HG02678 (cell line): Measurements from ENCODE around the gene ZNF638.
A peak's percentile ranks its signal among the peaks of the same experiment; 100 is the strongest.
"Not testable (repeated sequence)": the region's sequence is repeated elsewhere in the genome, so short reads cannot be mapped to it uniquely, and the experiment has no call there.

Experiments used
- ATAC-seq: cut with Tn5 transposase; IDR thresholded peaks from one replicate; pipeline ENCODE4 v1.9.1; 2021; ENCODE audit warnings: mild to moderate bottlenecking, moderate library complexity; ENCODE audit not compliant: unreplicated experiment

Gene ZNF638, protein sequence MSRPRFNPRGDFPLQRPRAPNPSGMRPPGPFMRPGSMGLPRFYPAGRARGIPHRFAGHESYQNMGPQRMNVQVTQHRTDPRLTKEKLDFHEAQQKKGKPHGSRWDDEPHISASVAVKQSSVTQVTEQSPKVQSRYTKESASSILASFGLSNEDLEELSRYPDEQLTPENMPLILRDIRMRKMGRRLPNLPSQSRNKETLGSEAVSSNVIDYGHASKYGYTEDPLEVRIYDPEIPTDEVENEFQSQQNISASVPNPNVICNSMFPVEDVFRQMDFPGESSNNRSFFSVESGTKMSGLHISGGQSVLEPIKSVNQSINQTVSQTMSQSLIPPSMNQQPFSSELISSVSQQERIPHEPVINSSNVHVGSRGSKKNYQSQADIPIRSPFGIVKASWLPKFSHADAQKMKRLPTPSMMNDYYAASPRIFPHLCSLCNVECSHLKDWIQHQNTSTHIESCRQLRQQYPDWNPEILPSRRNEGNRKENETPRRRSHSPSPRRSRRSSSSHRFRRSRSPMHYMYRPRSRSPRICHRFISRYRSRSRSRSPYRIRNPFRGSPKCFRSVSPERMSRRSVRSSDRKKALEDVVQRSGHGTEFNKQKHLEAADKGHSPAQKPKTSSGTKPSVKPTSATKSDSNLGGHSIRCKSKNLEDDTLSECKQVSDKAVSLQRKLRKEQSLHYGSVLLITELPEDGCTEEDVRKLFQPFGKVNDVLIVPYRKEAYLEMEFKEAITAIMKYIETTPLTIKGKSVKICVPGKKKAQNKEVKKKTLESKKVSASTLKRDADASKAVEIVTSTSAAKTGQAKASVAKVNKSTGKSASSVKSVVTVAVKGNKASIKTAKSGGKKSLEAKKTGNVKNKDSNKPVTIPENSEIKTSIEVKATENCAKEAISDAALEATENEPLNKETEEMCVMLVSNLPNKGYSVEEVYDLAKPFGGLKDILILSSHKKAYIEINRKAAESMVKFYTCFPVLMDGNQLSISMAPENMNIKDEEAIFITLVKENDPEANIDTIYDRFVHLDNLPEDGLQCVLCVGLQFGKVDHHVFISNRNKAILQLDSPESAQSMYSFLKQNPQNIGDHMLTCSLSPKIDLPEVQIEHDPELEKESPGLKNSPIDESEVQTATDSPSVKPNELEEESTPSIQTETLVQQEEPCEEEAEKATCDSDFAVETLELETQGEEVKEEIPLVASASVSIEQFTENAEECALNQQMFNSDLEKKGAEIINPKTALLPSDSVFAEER (N-terminal part only)

DNA sequence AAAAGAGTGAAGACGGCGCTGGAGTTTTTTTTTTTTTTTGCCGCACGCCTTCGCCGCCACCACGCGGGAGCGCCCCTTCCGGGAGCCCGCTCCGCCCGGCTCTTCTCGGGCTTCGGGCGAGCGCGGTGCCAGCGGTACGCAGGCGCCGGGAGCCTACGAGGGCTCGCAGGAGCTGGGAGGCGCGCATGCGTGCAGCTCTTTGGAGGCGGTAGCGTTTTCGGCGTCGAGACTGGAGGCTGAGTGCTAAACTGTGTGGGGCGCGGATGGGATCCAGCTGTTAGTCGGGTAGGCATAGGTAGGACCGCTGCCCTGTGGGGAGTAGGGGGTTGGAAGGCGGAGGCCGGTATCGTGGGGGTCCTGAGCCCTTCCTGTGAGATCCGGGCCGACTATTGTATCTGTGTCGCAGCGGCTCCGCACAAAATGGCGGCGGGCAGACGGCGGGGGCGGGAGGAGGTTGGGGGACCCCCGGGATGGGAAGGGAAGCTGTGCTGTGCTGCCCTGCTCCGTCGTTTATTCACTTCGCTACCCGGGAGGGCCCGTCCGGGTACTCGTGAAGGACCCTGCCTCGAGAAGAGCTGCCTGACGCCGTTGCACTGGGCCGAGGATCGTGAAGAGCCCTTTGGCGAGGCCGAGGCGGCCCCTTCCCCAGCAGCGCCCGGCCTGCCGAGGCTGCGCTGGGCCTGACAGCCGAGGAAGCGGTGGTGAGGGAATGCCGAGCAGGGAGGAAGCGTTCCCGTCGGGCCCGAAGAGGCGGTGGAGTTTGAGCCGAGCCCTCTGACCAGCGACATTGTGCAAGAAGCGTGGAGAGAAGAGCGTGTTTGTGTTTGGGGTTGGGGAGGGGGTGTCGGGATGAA is at the start of gene ZNF638:
Gene ZNF638 (plus strand): TSS at position 202 of the 854 bp plus-strand sequence. CDS start 17,173 bp downstream, outside the sequence.
- peak; percentile 97 for ATAC-seq

DNA sequence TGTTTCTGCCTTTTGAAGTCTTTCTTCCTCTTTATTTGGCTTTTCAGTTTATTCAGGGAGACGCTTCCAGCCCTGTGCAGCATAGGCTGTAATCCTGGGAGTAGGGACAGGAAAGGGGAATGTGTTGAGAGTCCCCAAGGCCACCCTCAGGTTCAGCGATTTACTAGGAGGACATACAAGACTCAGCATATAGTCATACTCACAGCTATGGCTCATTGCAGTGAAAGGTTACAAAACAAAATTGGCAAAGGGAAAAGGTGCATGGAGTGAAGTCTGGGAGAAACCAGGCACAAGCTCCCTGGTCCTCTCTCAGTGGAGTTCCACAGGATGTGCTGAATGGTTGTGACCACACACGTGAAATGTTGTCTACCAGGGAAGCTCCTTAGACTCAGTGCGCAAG is 49.6 kb upstream of the ZNF638 start:
- ATAC-seq = no peak

DNA sequence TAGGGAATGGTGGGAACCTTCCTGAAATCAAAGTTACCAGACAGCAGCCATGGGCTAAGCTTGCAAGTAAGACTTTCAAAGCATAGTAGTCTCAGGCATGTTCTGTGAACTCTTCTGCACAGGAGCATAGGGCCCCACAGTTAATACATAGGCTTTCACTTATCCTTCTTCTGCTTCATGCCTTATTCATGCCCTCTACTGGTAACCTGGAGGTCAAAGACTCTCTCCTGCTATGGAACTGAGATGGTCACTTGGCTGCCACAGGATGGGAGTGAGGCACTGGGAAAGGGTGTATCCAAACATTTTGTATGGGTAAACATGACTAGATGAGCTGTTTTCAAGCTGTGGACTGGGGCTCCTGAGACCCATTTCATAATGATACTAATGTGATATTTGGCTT is 49.1 kb upstream of the ZNF638 start:
- no peak for ATAC-seq

DNA sequence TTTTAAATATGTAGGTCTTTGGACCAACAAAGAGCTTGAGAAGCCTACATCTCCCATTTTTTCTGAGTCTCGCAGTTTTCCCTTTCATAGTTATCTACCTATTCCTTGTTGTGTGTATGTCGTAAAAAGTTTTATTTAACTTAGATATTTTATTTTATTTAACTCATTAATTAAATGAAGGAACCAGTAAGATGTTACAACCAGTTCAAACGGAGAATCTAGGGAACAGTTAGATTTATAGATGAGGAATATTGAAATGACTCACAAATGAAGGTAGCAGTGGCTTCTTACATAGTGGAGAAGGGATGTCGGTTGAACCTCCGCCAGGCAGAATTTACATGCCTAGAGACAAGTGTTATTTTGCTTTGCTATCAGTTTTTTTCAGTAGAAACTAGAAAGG is 48.5 kb upstream of the ZNF638 start:
- ATAC-seq = no peak

DNA sequence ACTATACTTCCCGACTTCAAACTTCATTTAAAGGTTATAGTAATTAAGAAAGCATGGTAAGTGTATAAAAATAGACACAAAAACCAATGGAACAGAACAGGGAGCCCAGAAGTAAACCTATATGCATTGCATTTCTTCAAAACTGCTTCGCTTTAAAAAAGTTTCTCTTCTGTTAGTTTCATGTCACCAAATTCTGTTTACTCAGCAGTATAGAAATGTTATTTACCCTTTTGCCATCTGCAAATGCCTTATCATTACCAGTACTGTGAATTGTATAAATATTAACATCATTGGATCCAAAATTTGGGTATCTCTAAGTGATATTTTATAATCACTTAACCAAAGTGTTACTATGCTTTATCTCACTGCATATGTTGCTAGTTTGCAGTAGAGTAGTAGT is 45.9 kb upstream of the ZNF638 start:
- no peak for ATAC-seq

DNA sequence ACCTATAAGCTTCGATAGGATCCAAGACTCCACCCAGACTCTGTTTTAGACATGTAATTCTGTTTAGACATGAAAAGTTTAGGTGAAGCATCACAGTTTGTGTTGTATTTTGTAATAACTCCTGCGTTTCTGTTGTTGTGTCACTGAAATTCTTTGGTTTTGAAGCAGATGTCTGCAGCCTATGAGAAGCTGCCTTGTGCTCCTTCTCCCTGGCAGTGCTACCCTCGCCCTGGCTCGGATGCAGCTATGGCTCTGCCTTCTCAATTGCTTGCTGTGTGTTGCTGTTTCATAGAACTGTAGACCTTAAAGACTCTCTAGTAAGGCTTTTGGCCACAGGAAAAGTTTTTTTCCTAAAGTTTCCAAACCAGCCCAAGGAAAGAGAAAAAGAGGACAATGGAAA is 40.2 kb upstream of the ZNF638 start:
- no peak for ATAC-seq

DNA sequence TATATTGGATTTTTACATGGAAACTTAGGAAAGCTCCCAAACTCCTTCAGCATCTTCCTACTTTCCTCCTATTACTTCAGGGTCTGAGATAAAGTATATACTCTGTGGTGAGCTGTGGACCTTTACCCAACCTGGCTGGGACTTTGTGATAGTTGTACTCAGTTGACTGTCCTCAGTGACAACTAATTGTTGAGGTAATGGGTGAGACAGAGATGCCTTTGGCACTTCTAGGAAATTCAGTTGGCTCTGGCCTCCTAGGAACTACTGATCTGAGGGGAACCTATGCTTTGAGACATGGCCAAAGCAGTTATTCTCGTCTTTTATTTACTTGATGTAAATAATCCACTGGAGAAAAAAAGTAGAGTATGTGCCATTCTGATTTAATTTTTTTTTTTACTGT is 39.4 kb upstream of the ZNF638 start:
- no peak for ATAC-seq

DNA sequence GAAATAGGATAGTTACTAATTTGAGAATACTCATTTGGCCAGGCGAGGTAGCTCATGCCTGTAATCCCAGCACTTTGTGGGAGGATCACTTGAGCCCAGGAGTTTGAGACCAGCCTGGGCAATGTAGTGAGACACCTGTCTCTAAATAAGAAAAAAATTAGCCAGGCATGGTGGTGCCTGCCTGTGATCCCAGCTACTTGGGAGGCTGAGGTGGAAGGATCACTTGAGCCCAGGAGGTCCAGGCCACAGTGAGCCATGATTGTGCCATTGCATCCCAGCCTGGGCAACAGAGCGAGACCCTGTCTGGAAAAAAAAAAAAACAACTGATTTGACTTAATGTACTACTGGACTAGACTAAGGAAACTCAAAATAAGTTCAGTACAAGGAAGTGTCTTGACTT is 32.7 kb upstream of the ZNF638 start:
- ATAC-seq = no peak

DNA sequence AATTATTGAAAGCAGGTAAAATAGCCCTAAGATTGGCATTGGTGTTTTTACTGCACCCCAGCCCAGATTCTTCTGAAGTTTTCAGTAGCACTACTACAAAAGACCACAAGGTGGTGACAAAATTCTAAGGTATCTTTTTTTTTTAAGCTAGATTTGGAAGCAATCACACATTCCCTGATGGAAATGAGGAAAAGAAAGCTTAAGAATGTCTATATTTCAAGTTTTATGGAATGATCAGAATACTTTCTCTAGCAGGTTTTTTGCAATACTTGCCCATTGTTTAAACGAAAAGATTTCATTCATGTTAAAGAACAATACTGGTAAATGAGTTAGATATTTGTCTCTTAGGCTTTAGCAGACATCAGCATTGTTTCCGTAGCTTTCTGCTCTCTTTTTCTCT is 32.1 kb upstream of the ZNF638 start:
- no peak for ATAC-seq

DNA sequence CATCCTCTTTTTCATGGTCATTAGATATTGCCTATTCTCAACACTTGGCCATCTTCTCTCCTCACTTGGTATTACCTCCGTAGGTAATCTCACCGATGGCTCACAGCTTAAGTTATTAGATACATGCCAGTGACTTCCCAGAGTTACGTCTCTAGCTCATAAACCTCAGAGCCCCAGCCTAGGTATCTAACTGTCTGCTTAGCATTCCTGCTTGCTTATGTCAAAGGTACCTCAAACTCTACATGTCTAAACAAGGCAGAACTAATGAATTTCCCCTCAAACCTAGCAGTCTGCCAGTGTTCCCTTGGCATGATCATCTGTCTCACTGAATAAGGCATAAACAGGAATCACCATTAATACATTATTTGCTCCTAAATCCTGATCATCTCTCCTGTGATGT is 27.7 kb upstream of the ZNF638 start:
- no peak for ATAC-seq

DNA sequence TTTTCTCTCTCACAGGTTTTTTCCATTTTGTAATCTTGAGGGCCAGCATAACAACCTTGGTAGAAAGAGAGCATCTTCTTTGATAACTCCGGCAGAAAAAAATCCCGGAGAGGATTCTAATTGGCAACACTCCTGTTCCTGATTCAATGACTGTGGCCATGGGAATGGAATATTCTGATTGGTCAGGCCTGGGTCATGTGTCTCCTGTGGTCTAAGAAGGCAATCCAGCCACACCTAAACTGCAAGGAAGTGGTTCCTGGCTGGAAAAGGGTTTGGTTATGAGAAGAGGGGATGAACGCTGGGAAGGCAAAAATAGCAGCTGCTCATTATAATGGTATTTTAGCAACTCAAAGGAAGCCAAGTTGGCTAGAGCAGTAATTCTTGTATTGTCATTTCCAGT is 24.8 kb upstream of the ZNF638 start:
- no peak for ATAC-seq

DNA sequence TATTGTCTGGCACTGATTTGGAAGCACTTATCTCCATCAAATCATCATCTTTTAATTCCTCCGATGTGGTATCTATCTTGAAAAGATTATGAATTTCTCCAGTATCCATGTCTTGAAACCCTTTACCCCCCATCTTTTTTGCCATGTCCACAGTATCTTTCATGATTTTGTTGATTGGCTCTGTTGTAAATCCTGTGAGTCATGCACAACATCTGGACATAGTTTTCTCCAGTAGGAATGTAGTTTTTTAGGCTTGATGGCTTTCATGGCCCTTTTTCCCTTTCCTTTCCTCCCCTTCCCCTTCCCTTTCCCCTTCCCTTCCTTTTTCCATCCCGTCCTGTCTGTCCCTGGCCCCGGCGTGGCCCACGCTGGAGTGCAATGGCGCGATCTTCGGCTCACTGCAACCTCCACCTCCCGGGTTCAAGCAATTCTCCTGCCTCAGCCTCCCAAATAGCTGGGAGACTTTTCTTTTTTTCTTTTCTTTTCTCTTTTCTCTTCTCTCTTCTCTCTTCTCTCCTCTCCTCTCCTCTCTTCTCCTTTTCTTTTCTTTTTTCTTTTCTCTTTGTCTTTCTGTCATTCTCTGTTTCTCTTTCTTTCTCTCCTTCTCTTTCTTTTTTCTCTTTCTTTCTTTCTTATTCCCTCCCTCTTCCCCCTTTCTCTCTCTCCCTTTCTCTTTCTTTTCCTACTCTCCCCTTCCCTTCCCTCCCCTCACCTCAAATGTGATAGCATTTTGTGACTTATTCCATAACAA is 18.4 kb upstream of the ZNF638 start:
- no peak for ATAC-seq

DNA sequence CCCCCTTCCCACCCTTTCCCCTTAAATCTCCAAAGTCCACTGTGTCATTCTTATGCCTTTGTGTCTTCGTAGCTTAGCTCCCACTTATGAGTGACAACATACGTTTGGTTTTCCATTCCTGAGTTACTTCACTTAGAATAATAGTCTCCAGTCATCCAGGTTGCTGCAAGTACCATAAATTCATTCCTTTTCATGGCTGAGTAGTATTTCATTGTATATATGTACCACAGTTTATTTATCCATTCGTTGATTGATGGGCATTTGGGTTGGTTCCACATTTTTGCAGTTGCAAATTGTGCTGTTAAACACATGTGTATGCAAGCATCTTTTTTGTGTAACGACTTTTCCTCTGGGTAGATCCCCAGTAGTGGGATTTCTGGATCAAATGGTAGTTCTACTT is 14.5 kb upstream of the ZNF638 start:
- ATAC-seq = no peak

DNA sequence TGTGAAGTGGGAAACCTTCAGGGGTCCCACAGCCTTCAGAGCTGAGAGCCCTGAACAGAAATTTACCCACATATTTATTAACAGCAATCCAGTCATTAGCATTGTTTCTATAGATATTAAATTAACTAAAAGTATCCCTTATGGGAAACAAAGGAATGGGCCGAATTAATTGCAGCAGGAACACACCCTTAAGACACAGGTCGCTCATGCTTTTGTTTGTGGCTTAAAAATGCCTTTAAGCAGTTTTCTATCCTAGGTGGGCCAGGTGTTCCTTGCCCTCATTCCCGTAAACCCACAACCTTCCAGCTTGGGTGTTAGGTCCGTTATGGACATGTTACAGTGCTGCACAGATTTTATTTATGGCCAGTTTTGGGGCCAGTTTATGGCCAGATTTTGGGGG is 13.7 kb upstream of the ZNF638 start:
- not testable (repeated sequence) for ATAC-seq

DNA sequence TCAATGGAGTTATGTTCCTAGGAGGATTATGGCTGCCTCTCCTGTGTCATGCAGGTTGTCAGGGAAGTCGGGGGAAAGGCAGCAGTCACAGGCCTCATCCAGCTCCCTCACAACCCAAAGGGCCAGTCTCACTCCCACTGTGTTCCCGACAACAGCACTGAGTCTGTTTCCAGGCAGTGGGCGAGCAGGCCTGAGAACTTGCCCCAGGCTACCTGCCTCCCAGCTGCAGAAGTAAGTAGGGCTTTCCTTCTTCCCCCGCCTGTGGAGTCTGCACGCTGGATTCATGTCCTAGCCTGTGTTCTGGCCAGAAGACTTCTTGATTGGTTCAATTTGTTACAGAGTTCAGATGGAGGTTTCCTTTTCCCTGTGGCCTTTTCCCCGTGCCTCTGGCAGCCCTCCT is 8.2 kb upstream of the ZNF638 start:
- ATAC-seq = no peak

DNA sequence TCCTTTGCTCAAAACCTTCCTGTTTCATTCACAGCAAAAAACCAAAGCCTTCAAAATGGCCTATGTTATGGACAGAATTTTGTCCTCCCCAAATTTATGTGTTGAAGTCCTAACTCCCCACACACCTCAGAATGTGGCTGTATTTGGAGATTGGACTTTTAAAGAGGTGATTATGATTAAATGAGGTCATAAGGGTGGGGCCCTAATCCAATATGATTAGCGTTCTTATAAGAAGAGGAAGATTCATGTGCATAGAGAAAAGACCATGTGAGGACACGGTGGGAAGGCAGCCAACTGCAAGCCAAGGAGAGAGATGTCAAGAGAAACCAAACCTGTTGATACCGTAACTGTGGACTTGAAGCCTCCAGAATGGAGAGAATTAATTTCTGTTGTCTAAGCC is 4.6 kb upstream of the ZNF638 start:
- ATAC-seq = no peak

DNA sequence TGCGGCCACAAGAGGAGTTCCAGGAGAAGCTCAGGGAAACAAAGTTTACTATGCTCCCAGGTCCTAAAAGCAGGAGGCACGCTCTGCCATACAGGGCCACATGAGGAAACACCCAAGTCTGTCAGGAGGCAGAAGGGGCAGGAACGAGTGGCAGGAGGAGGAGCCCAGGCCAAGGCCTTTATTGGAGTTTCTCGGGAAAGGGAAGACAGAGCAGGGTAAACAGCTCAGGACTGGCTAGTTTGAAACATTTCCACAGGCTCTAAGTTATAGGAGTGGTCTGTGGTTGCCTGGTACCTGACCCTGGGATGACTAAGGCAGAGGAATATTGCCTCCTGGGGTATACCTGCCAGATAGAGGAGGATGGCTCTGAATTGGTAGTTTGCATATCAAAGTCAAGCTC is 3.7 kb upstream of the ZNF638 start:
- ATAC-seq = no peak

DNA sequence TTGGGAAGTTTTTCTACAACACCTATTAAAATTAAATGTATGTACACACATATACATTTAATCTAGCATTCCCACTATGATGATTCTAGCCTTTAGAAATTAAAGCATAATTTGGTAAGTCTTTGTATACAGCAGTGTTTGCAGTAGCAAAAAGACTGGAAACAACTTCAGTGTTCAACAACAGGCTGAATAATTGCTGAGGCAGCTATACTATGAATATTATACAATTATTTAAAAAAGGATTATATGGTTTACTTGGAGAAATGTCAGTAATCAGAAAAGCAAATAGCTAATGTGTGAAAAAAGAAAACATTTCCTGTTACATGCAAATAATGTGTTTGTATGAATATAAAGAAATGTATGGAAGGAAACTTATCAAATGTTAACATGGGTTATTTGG is 1.4 kb upstream of the ZNF638 start:
- ATAC-seq = no peak

DNA sequence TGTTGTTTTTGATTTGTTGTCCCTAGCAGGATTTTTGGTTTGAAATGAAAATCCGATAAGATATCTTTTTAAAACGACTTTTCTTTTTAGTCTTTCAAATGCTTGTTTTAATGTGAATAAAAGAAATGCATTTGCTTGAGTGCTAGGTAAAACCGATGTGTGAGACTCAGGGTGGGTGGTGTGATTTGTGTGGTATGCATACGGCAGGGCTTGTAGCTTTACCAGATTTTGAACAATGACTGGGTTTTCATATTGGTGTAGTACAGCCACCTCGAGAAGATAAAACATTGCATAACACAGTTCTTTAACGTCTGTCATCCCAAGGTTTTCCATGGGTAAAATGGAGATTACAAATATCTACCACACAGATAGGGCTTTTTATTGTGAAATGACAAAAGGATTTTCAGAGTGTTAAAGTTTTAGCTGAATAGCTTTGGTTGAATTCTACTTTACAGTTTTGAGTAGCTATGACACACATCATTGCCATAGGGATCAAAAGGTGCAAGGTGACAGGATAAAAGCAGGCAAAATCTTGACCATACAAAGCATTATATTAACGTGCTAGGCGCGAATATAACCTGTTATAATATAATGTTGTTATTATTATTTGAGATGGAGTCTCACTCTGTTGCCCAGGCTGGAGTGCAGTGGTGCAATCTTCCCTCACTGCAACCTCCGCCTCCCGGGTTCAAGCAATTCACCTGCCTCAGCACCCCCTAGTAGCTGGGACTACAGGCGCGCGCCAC is 824 bp upstream of the ZNF638 start:
- ATAC-seq = no peak
